GM12891 (cell line): ENCODE results near the gene DAB1.

Experiments used
- DNase-seq: peaks from one replicate; pipeline ENCODE4 v3.0.0; 2011; ENCODE audit warnings: low spot score; ENCODE audit not compliant: insufficient read length
- FAIRE-seq: peaks from 2 replicates; lab custom pipeline; 2011; peaks lifted over from hg19 to GRCh38; lab: Jason Lieb, UNC
- PAX5 ChIP-seq: IDR thresholded peaks from 2 replicates; pipeline ENCODE4 v1.6.1; 2011; ENCODE audit warnings: low read length, moderate library complexity, mild to moderate bottlenecking; ENCODE audit not compliant: insufficient read depth, severe bottlenecking
- POLR2A ChIP-seq: IDR thresholded peaks from 2 replicates; pipeline ENCODE4 v1.6.1; 2011; ENCODE audit warnings: low read depth, low read length, control low read depth
- POLR2AphosphoS5 ChIP-seq: IDR thresholded peaks from 2 replicates; pipeline ENCODE4 v1.6.1; 2011; ENCODE audit warnings: low read depth, low read length, control low read depth
- POU2F2 ChIP-seq: IDR thresholded peaks from 2 replicates; pipeline ENCODE4 v1.6.1; 2011; ENCODE audit warnings: low read depth, mild to moderate bottlenecking, control low read depth, low read length, moderate library complexity
- SPI1 ChIP-seq: IDR thresholded peaks from 2 replicates; pipeline ENCODE4 v1.6.1; 2011; ENCODE audit warnings: low read depth, low read length, control low read depth
- TAF1 ChIP-seq: IDR thresholded peaks from 2 replicates; pipeline ENCODE4 v1.6.1; 2011; ENCODE audit warnings: low read depth, low read length, control low read depth

DAB1 gene

GRCh38 chr1:57156907-57157306 lies 267.0 kb downstream of the DAB1 start:
- no peak for FAIRE-seq
- TF ChIP-seq POU2F2, result no peak
- no peak for TF ChIP-seq SPI1
- no peak for TF ChIP-seq POLR2A
- no peak for TF ChIP-seq POLR2AphosphoS5
- TF ChIP-seq PAX5, result no peak
- TF ChIP-seq TAF1, result no peak
- DNase-seq, result no peak

- no peak for DNase-seq
- no peak for TF ChIP-seq SPI1
- no peak for TF ChIP-seq POU2F2
- no peak for TF ChIP-seq PAX5
- TF ChIP-seq TAF1, result no peak
- TF ChIP-seq POLR2A, result no peak
- TF ChIP-seq POLR2AphosphoS5, result no peak
- FAIRE-seq, result no peak
These were observed 277.8 kb downstream of the DAB1 start for GRCh38 chr1:57146100-57146499.

- TF ChIP-seq POU2F2 (no peak), PAX5 (no peak), POLR2A (no peak), SPI1 (no peak), TAF1 (no peak), POLR2AphosphoS5 (no peak)
- no peak for FAIRE-seq
- no peak for DNase-seq
These were observed 280.9 kb downstream of the DAB1 start for GRCh38 chr1:57142999-57143398.

- FAIRE-seq (no peak), DNase-seq (no peak)
- TF ChIP-seq POLR2AphosphoS5 (no peak), SPI1 (no peak), PAX5 (no peak), POU2F2 (no peak), TAF1 (no peak), POLR2A (no peak)
These were observed 281.7 kb downstream of the DAB1 start for GRCh38 chr1:57142169-57142568.

- no peak for FAIRE-seq
- DNase-seq, result no peak
- no peak for TF ChIP-seq TAF1
- no peak for TF ChIP-seq POLR2AphosphoS5
- no peak for TF ChIP-seq POLR2A
These were observed 285.3 kb downstream of the DAB1 start for GRCh38 chr1:57138432-57139078.

- FAIRE-seq (no peak), DNase-seq (no peak)
- TF ChIP-seq TAF1 (no peak), SPI1 (peak; percentile 90), PAX5 (no peak)
These were observed 285.9 kb downstream of the DAB1 start for GRCh38 chr1:57137980-57138379.

DNA sequence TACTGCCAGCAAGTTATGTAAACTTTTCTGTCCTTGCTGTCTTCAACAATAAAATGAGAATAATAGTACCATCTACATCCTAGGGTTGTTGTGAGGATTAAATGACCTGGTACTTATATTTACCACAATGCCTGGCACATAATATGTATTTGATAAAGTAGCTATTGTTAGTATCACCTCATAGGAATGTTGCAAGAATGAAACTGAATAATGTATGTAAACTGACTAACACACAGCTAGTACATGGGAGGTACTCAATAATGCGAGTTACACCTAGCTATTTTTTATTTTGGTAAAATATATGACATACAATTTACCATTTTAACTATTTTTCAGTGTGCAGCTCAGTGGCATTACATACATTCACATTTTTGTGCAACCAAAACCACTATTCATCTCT lies 289.1 kb downstream of the DAB1 start:
- FAIRE-seq, result no peak
- DNase-seq, result no peak
- no peak for TF ChIP-seq POLR2A
- TF ChIP-seq POU2F2, result no peak
- TF ChIP-seq SPI1, result no peak
- no peak for TF ChIP-seq POLR2AphosphoS5
- TF ChIP-seq TAF1, result no peak
- no peak for TF ChIP-seq PAX5

- DNase-seq (no peak), FAIRE-seq (no peak)
- TF ChIP-seq TAF1, result no peak
- TF ChIP-seq POU2F2, result no peak
- TF ChIP-seq POLR2AphosphoS5, result no peak
- TF ChIP-seq SPI1, result no peak
- no peak for TF ChIP-seq POLR2A
- TF ChIP-seq PAX5, result no peak
These were observed 290.2 kb downstream of the DAB1 start for GRCh38 chr1:57133686-57134085.

GRCh38 chr1:57132993-57133622 lies 290.8 kb downstream of the DAB1 start:
- no peak for DNase-seq
- TF ChIP-seq POLR2A, result no peak
- no peak for TF ChIP-seq POLR2AphosphoS5
- no peak for TF ChIP-seq POU2F2
- no peak for TF ChIP-seq SPI1
- no peak for TF ChIP-seq PAX5
- TF ChIP-seq TAF1, result no peak
- FAIRE-seq, result no peak

DNA sequence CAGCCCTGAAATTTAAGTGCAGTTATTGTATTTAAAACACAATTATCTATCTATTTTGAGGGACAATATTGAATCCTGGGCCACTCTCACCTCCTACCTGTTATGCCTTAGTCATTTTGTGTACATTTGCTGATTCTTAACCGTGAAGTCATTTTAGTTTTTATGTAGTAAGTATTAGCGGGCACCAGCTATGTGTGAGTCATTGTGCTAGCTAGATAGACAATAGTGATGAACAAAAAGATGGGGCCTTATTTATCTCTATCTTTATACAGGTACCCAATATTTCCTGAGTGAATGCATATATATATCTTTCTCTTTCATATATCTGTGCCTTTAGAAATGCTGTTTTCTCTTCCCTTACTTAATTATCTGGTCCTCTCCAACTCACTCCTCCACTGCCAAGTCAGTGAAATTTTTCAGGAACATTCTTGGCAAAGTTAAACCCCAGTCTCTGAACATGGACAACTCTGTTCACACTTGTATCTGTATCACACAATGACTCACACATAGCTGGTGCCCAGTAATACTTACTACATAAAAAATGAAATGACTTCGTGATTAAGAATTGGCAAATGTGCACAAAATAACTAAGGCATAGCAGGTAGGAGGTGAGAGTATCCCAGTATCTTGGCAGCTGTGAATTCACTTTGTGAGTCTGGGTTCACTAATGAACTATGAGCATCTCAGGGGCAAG lies 292.0 kb downstream of the DAB1 start:
- FAIRE-seq, result no peak

GRCh38 chr1:57131257-57131656 lies 292.6 kb downstream of the DAB1 start:
- FAIRE-seq, result no peak
- TF ChIP-seq SPI1 (no peak), PAX5 (no peak), POU2F2 (no peak), POLR2A (no peak), TAF1 (no peak), POLR2AphosphoS5 (no peak)

More for the DNA sequence above, 292.0 kb downstream of the DAB1 start:
- DNase-seq, result no peak
- TF ChIP-seq POU2F2 (no peak), POLR2A (no peak), PAX5 (no peak)

More at GRCh38 chr1:57131257-57131656, 292.6 kb downstream of the DAB1 start:
- DNase-seq, result no peak
